ENCODE data around the gene KRTAP1-5. TPM values are rescaled to one million over a fixed set of nuclear protein-coding genes. Genes with fewer than 3 reads are reported as not detected.
"Not testable (repeated sequence)": the region's sequence is repeated elsewhere in the genome, so short reads cannot be mapped to it uniquely, and the experiment has no call there.

The KRTAP1-5 gene
- polyA plus RNA-seq, 4 donors = not detected

- no peak for DNase-seq (ENCODE audit: low read depth in 4 of 4, low spot score in 3 of 4)
Observed at GRCh38 chr17:41049110-41049509, 22.1 kb upstream of the KRTAP1-5 start.

GRCh38 chr17:41048441-41048840 is 21.4 kb upstream of the KRTAP1-5 start:
- no peak for DNase-seq (ENCODE audit: low read depth in 4 of 4, low spot score in 3 of 4)

- not testable (repeated sequence) for DNase-seq (ENCODE audit: low read depth in 4 of 4, low spot score in 3 of 4)
Observed at GRCh38 chr17:41046735-41047465, 19.9 kb upstream of the KRTAP1-5 start, which contains the start of gene KRTAP2-1. Gene KRTAP2-1 (minus strand): TSS chr17:41047316. CDS start chr17:41047267, 49 bp downstream.

- DNase-seq (ENCODE audit: low read depth in 4 of 4, low spot score in 3 of 4) = no peak
Observed at GRCh38 chr17:41042953-41043352, 15.9 kb upstream of the KRTAP1-5 start.

DNA sequence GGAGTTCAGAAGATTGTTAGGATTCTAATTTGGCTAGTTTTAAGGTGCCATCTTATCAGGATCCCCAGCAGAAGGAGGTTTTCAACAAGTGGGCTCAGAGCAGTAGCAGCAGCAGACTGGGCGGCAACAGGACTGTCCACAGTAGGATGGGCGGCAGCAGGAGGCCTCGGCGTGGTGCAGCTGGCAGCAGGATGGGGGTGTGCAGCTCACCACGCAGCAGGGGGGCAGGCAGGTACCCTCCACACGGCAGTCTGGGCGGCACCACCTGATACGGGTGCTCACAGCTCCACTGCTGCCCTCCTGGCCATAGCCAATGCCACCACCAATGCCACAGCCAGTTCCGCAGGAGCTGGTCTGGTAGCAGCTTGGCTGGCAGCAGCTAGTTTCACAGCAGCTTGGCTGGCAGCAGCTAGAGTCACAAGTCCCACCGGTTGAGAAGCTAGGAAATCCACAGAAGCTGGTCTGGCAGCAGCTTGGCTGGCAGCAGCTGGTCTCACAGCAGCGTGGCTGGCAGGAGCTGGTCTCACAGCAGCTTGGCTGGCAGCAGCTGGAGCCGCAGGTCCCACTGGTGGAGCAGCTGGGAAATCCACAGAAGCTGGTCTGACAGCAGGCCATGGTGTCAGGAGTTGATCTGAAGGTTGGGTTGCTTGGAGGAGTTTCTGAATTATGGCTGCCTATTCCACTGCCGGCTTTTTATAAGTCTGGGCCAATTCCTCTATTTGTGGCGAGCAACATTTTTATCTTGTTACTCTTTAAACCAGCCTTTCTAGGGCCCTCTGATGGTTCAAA is 14.0 kb upstream of the KRTAP1-5 start, which contains the start of gene KRTAP1-1:
Gene KRTAP1-1 (minus strand): TSS at position 668 of the 789 bp plus-strand sequence. CDS start 53 bp downstream, at position 615.
- not testable (repeated sequence) for DNase-seq (ENCODE audit: low read depth in 4 of 4, low spot score in 3 of 4)

- DNase-seq (ENCODE audit: low read depth in 4 of 4, low spot score in 3 of 4) = no peak
Observed at GRCh38 chr17:41037853-41038350, 10.9 kb upstream of the KRTAP1-5 start.

GRCh38 chr17:41034346-41034935 is 7.4 kb upstream of the KRTAP1-5 start, which contains the start of gene KRTAP1-3:
Gene KRTAP1-3 (minus strand): TSS chr17:41034874. CDS start chr17:41034821, 53 bp downstream.
- DNase-seq (ENCODE audit: low read depth in 4 of 4, low spot score in 3 of 4) = not testable (repeated sequence)

DNA sequence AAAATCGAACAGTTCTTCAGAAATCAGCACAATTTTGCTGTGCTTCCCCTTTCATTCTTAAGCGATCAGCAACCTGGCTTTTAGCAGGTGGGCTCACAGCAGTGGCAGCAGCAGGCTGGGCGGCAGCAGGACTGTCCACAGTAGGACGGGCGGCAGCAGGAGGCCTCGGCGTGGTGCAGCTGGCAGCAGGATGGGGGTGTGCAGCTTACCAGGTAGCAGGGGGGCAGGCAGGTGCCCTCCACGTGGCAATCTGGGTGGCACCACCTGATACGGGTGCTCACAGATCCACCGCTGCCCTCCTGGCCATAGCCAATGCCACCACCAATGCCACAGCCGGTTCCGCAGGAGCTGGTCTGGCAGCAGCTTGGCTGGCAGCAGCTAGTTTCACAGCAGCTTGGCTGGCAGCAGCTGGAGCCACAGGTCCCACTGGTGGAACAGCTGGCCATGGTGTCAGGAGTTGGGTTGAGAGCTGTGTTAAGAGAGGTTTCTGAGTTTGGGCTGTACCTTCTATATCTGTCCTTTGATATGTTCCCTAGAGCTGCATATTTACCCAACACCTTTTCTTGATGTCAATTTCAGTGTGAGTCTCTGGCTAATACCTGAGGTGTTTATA is 2.7 kb upstream of the KRTAP1-5 start, which contains the start of gene KRTAP1-4:
Gene KRTAP1-4 (minus strand): TSS at position 563 of the 613 bp plus-strand sequence. CDS start 117 bp downstream, at position 446.
- no peak for DNase-seq (ENCODE audit: low read depth in 4 of 4, low spot score in 3 of 4)

DNA sequence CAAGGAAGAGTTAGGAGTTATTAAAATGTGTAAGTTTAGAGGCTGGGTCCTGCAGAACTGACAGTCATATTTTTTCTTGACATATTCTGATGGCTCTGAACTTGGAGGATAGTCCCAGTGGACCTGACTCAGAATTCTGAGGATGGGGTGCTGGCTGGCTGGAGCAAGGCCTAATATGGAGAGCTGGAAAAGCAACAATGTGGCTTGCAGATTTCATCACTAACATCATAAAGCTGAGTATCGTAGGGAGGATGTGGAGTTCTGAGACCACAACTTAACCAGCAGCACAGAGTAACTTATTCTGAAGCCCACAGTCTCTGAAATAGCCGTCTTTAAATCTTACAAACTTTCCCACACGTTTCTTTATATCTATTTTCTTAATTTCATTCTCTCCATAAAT is 2.3 kb downstream of the KRTAP1-5 start:
- no peak for DNase-seq (ENCODE audit: low read depth in 4 of 4, low spot score in 3 of 4)

- DNase-seq (ENCODE audit: low read depth in 4 of 4, low spot score in 3 of 4) = no peak
Observed at GRCh38 chr17:41020336-41020735, 6.7 kb downstream of the KRTAP1-5 start.

GRCh38 chr17:41019415-41019814 is 7.6 kb downstream of the KRTAP1-5 start:
- no peak for DNase-seq (ENCODE audit: low read depth in 4 of 4, low spot score in 3 of 4)

DNA sequence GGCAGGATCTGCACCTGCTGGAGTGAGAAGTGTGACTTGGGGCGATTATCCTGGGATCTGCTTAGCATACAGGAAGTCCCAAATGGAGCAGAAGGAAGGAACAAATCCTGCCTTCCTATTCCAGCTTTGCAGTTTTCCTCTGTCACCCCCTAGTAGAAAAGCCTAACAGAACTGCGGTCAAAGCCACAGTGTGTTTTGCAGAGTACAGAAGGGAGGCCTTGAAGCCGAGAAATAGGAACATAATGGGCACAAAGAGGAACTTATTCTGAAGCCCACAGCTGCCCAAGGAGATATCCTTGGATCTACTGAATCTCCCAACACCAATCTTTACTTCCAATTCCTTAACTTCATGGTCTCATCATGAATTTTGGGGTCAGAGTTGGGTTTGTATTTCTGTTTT is 8.5 kb downstream of the KRTAP1-5 start:
- no peak for DNase-seq (ENCODE audit: low read depth in 4 of 4, low spot score in 3 of 4)

DNA sequence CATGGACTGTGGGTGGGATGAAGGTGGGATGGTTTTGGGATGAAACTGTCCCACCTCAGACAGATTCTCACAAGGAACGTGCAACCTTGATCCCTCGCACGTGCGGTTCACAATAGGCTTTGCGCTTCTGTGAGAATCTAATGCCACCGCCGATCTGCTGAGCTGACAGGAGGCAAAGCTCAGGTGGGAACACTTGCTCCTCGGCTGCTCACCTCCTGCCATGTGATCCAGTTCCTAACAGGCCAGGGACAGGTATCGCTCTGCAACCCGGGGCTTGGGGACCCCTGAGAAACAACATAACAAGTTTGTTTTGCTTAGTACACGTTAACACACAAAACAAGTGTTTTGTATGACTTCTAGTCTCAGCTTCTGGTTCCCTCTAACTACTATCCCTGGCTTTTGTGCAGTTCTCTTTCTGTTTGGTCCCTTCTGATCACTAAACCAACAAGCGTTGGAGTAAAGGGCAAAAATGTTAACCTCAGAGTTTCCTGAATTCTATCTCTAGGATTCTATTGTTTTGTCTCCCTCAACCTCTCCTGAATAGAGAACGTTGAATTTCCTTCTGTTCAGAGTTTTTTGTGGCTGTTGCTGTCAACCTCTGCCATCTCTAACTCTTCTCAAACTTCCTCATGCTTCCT is 10.3 kb downstream of the KRTAP1-5 start:
- no peak for DNase-seq (ENCODE audit: low read depth in 4 of 4, low spot score in 3 of 4)

DNA sequence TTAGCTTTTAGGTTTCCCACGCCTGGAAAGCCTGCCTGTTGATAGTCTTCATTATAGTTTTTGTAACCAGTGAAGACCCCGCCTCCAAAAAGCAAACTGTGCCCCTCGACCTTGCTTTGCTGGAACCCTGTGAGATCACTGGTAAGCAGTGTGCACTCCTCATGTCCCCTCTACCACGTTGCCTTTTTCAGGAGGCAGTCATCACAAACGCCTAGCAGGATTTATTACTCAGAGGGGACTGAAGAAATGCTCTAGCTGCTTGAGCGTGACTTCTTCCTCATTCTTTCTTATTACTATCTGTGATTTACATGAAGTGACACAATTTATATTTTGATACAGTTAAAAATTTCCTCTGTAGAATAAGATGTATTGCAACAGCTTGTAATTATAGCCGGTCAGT is 11.6 kb downstream of the KRTAP1-5 start:
- no peak for DNase-seq (ENCODE audit: low read depth in 4 of 4, low spot score in 3 of 4)

DNA sequence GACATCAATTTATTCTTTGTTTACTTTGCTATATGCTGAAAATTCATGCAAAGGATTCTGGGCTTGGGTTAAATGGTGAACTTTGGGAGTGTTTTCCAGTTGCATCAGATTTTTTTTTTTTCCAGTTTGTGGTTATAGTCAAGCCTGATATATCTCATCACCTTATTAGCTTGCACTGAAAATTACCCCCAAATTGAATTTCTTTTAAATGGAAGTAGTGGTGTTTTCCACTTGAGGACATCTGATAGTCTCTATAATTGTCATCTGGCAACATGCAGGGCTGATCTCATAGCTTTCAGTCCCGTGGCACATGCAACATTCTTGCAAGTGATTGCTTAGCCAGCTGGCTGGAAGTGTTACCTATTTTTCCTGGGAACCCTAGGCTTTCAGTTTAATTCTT is 13.4 kb downstream of the KRTAP1-5 start:
- no peak for DNase-seq (ENCODE audit: low read depth in 4 of 4, low spot score in 3 of 4)

- no peak for DNase-seq (ENCODE audit: low read depth in 4 of 4, low spot score in 3 of 4)
Observed at GRCh38 chr17:41013181-41013580, 13.8 kb downstream of the KRTAP1-5 start.

- no peak for DNase-seq (ENCODE audit: low read depth in 4 of 4, low spot score in 3 of 4)
Observed at GRCh38 chr17:41012326-41013120, 14.5 kb downstream of the KRTAP1-5 start.

DNA sequence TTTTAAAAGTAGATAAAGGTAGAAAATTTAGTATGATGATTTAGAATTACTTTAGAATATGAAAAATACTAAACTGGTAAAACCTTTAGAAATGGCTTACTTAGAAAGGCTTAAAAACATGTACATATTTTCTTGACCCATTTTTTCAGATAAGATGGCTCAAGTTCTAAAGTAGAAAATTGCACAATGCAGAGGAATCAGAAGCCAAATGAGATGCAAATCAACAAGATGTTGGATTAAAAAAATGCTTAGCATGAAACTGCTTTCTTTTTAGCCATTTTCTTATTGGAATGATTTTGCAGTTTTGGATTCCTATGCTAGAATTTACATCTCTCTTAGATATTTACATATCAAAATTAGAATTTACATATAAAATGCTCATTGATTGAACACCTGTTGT is 16.6 kb downstream of the KRTAP1-5 start:
- DNase-seq (ENCODE audit: low read depth in 4 of 4, low spot score in 3 of 4) = no peak

- DNase-seq (ENCODE audit: low read depth in 4 of 4, low spot score in 3 of 4) = no peak
Observed at GRCh38 chr17:41009936-41010335, 17.1 kb downstream of the KRTAP1-5 start.

Measured in right renal pelvis (tissue), 4 donors.